PC-9 (cell line): ENCODE measurements around the gene ZDHHC11B. TPM values are rescaled to one million over a fixed set of nuclear protein-coding genes. Genes with fewer than 3 reads are reported as not detected.

Source experiments
- BruUV-seq: library from RNA; stranded (reverse); fragments of 400-500 nt; replicated peaks from 2 replicates; lab custom pipeline; 2021; lab: Mats Ljungman, UMichigan
- CTCF ChIA-PET: fragments of 300-600 bp; sonication (Branson Sonifier 250); formaldehyde crosslinking; loops from one replicate; lab custom pipeline; 2022; ENCODE audit warnings: antibody characterized with exemption; lab: Charles Lee
- POLR2A ChIA-PET: fragments of 300-600 bp; sonication (Branson Sonifier 250); formaldehyde crosslinking; loops from one replicate; lab custom pipeline; 2022; ENCODE audit warnings: antibody characterized with exemption; ENCODE audit not compliant: unreplicated experiment; lab: Charles Lee
- DNase-seq, 2 experiments: peaks; one replicate each; pipeline versions ENCODE4 v3.0.0 to v3.0.0-alpha.2; 2015 to 2022; ENCODE audit warnings: mixed read lengths in 1 of 2
- H2AFZ ChIP-seq: fragments of 200-600 bp; sonication (generic); 2 replicates; pipeline ENCODE4 v1.8.1; 2017; ENCODE audit warnings: antibody characterized with exemption
- H3F3A ChIP-seq: fragments of 200-600 bp; sonication (generic); 2 replicates; pipeline ENCODE4 v1.8.1; 2017; ENCODE audit warnings: antibody characterized with exemption, mild to moderate bottlenecking, low read depth; ENCODE audit not compliant: insufficient read depth
- H3K27ac ChIP-seq: fragments of 200-600 bp; sonication (generic); 2 replicates; pipeline ENCODE4 v1.6.1; 2016; ENCODE audit warnings: mixed run types
- H3K27me3 ChIP-seq: fragments of 200-600 bp; sonication (generic); 2 replicates; pipeline ENCODE4 v1.6.1; 2016; ENCODE audit warnings: low read depth, mixed run types; ENCODE audit not compliant: insufficient read depth
- H3K36me3 ChIP-seq: fragments of 200-600 bp; sonication (generic); 2 replicates; pipeline ENCODE4 v1.6.1; 2016; ENCODE audit warnings: low read depth, mixed run types
- H3K4me1 ChIP-seq: fragments of 200-600 bp; sonication (generic); replicated peaks from 2 replicates; pipeline ENCODE4 v1.6.1; 2016; ENCODE audit warnings: mixed run types; ENCODE audit not compliant: insufficient read depth
- H3K4me2 ChIP-seq: fragments of 200-600 bp; sonication (generic); 2 replicates; pipeline ENCODE4 v1.6.1; 2017; ENCODE audit warnings: mixed run types
- H3K4me3 ChIP-seq: fragments of 200-600 bp; sonication (generic); 2 replicates; pipeline ENCODE4 v1.6.1; 2016; ENCODE audit warnings: mixed run types
- H3K79me2 ChIP-seq: fragments of 200-600 bp; sonication (generic); 2 replicates; pipeline ENCODE4 v1.6.1; 2017; ENCODE audit warnings: low read depth, mixed run types
- H3K9me2 ChIP-seq: fragments of 200-600 bp; sonication (generic); 2 replicates; pipeline ENCODE4 v1.8.1; 2017; ENCODE audit warnings: mild to moderate bottlenecking; ENCODE audit not compliant: insufficient read depth
- H3K9me3 ChIP-seq: fragments of 200-600 bp; sonication (generic); 2 replicates; pipeline ENCODE4 v1.8.1; 2016; ENCODE audit warnings: low read depth; ENCODE audit not compliant: insufficient read depth
- H4K20me1 ChIP-seq: fragments of 200-600 bp; sonication (generic); 2 replicates; pipeline ENCODE4 v1.8.1; 2017; ENCODE audit not compliant: insufficient read depth
- CTCF ChIP-seq: fragments of 200-600 bp; sonication (generic); conservative IDR thresholded peaks from 2 replicates; pipeline ENCODE4 v1.6.1; 2017; ENCODE audit warnings: mixed run types, antibody characterized with exemption, mild to moderate bottlenecking, moderate library complexity
- EZH2 ChIP-seq: fragments of 200-600 bp; sonication (generic); IDR thresholded peaks from 2 replicates; pipeline ENCODE4 v1.8.0; 2017; ENCODE audit warnings: antibody characterized with exemption, low read depth
- intact Hi-C: fragments of 100-400 bp; cut with micrococcal nuclease; formaldehyde crosslinking; loops from one replicate; pipeline ENCODE4 v1.10.0; 2022; ENCODE audit not compliant: unreplicated experiment
- total RNA-seq: library from RNA; stranded (reverse); gene quantifications from 2 replicates; pipeline ENCODE4 v1.2.3, GENCODE V29; 2021

The ZDHHC11B gene
- total RNA-seq, 1 experiment from 2014 or later: 0.41 TPM

GRCh38 chr5:664994-665360, 119.6 kb downstream of the ZDHHC11B start:
- no peak overlapping the region for H3K27ac ChIP-seq
- peaks cover 21% of the 10 kb centered on the region; the same call in 1 of the 2 replicates for H4K20me1 ChIP-seq
- TF ChIP-seq CTCF (no peak), EZH2 (no peak)
- intact Hi-C loops: no loop called here
- peaks cover 18% of the 10 kb centered on the region for H3F3A ChIP-seq
- H3K36me3 ChIP-seq: no peaks in the 10 kb centered on the region
- H3K79me2 ChIP-seq: no peaks in the 10 kb centered on the region
- no peak for DNase-seq
- H3K4me2 ChIP-seq: no peak overlapping the region
- no peak overlapping the region for H3K4me3 ChIP-seq
- no peak overlapping the region for H2AFZ ChIP-seq
- H3K9me3 ChIP-seq: no peaks in the 10 kb centered on the region
- CTCF ChIA-PET: no interaction called here
- H3K9me2 ChIP-seq: no peaks in the 10 kb centered on the region
- no peaks in the 10 kb centered on the region for H3K27me3 ChIP-seq
- no peaks in the 10 kb centered on the region for H3K4me1 ChIP-seq
- POLR2A ChIA-PET: no interaction called here
- BruUV-seq: no TSS peak

- Histone ChIP-seq H3K79me2 (no peaks in the 10 kb centered on the region), H3K4me2 (no peak overlapping the region), H2AFZ (no peak overlapping the region), H3K27ac (no peak overlapping the region), H3K27me3 (no peaks in the 10 kb centered on the region), H3K9me2 (no peaks in the 10 kb centered on the region), H3K36me3 (peaks cover 4% of the 10 kb centered on the region; the same call in 1 of the 2 replicates), H3F3A (peaks cover 18% of the 10 kb centered on the region), H3K4me3 (no peak overlapping the region), H3K9me3 (no peaks in the 10 kb centered on the region), H4K20me1 (peaks cover 19% of the 10 kb centered on the region; the same call in 1 of the 2 replicates), H3K4me1 (no peaks in the 10 kb centered on the region)
- no peak for TF ChIP-seq EZH2
- no peak for TF ChIP-seq CTCF
- BruUV-seq: no TSS peak
- no peak for DNase-seq
- intact Hi-C loops: no loop called here
- ChIA-PET CTCF (no interaction called here), POLR2A (no interaction called here)
Observed at GRCh38 chr5:664343-664993, 120.1 kb downstream of the ZDHHC11B start.

GRCh38 chr5:663436-664342, 120.8 kb downstream of the ZDHHC11B start:
- ChIA-PET CTCF (interaction anchor here (0.6 kb wide), 1 partner anchor 30 kb away, joined by 9 read pairs; the partner anchor contains the start of gene TPPP), POLR2A (no interaction called here)
- TF ChIP-seq EZH2: no peak
- no peak for TF ChIP-seq CTCF
- no peaks in the 10 kb centered on the region for H3K79me2 ChIP-seq
- peaks cover 18% of the 10 kb centered on the region for H3F3A ChIP-seq
- peaks cover 11% of the 10 kb centered on the region; the same call in 1 of the 2 replicates for H4K20me1 ChIP-seq
- H2AFZ ChIP-seq: no peak overlapping the region
- no peak overlapping the region for H3K4me3 ChIP-seq
- H3K9me2 ChIP-seq: no peaks in the 10 kb centered on the region
- no peak overlapping the region for H3K4me2 ChIP-seq
- H3K27me3 ChIP-seq: no peaks in the 10 kb centered on the region
- no peak overlapping the region for H3K27ac ChIP-seq
- H3K36me3 ChIP-seq: peaks cover 8% of the 10 kb centered on the region; the same call in 1 of the 2 replicates
- H3K9me3 ChIP-seq: no peaks in the 10 kb centered on the region
- no peaks in the 10 kb centered on the region for H3K4me1 ChIP-seq
- peak in 1 of 2 experiments; percentile 48 for DNase-seq
- intact Hi-C loops: no loop called here
- no TSS peak for BruUV-seq
